Suprapubic skin (tissue), 4 donors: ENCODE data around the gene NBPF1. TPM values are rescaled to one million over a fixed set of nuclear protein-coding genes. Genes with fewer than 3 reads are reported as not detected.
"Not testable (repeated sequence)": the region's sequence is repeated elsewhere in the genome, so short reads cannot be mapped to it uniquely, and the experiment has no call there.

Experiments used
- DNase-seq, 2 donors: peaks; one replicate each; pipeline ENCODE4 v3.0.0-alpha.2; 2019; ENCODE audit warnings: low spot score in 2 of 2
- H3K27ac ChIP-seq: fragments of 200-600 bp; sonication (generic); one replicate; pipeline ENCODE4 v1.5.1; 2019
- H3K27me3 ChIP-seq: fragments of 200-600 bp; sonication (generic); one replicate; pipeline ENCODE4 v1.5.1; 2019
- H3K36me3 ChIP-seq: fragments of 200-600 bp; sonication (generic); one replicate; pipeline ENCODE4 v1.5.1; 2019
- H3K4me1 ChIP-seq: fragments of 200-600 bp; sonication (generic); one replicate; pipeline ENCODE4 v1.5.1; 2019
- H3K4me3 ChIP-seq: fragments of 200-600 bp; sonication (generic); one replicate; pipeline ENCODE4 v1.5.1; 2019; ENCODE audit warnings: mild to moderate bottlenecking
- H3K9me3 ChIP-seq: fragments of 200-600 bp; sonication (generic); one replicate; pipeline ENCODE4 v1.5.1; 2019
- CTCF ChIP-seq, 2 donors: fragments of 200-600 bp in 1 of 2; fragments of 450-650 bp in 1 of 2; sonication (generic) in 1 of 2; IDR thresholded peaks; one replicate each; pipeline ENCODE4 v1.5.1; 2016 to 2019; ENCODE audit warnings: antibody characterized with exemption in 2 of 2, mild to moderate bottlenecking in 1 of 2, moderate library complexity in 1 of 2
- EP300 ChIP-seq: sonication (generic); formaldehyde crosslinking; IDR thresholded peaks from one replicate; pipeline ENCODE4 v1.6.1; 2017; ENCODE audit warnings: antibody characterized with exemption
- POLR2A ChIP-seq, 2 donors: fragments of 450-650 bp; IDR thresholded peaks; one replicate each; pipeline ENCODE4 v1.6.1; 2017; ENCODE audit warnings: antibody characterized with exemption in 2 of 2, mild to moderate bottlenecking in 2 of 2, moderate library complexity in 2 of 2
- POLR2AphosphoS5 ChIP-seq, 3 donors: sonication (generic); formaldehyde crosslinking; IDR thresholded peaks; one replicate each; pipeline ENCODE4 v1.6.1; 2017; ENCODE audit warnings: antibody characterized with exemption in 3 of 3
- WGBS: methylation state at CpG from one replicate; pipeline ENCODE4 v1.1.5; 2018; 5-methylcytosine and 5-hydroxymethylcytosine counted together
- total RNA-seq, 4 donors: library from RNA; depleted of rRNA; stranded (reverse); fragments of >200 nt; gene quantifications; one replicate each; pipeline ENCODE4 v1.1.0, GENCODE V29; 2016

Gene NBPF1
- total RNA-seq, 4 donors from 2014 or later: 12.9 to 49.1 (median 23.8) TPM

- no peak for DNase-seq
- Histone ChIP-seq H3K27ac (no peak overlapping the region), H3K4me3 (no peak overlapping the region), H3K36me3 (peaks cover 35% of the 10 kb centered on the region), H3K27me3 (no peaks in the 10 kb centered on the region), H3K4me1 (no peaks in the 10 kb centered on the region), H3K9me3 (no peaks in the 10 kb centered on the region)
- TF ChIP-seq POLR2AphosphoS5 (IDR thresholded peaks at IDR 0.05) (no peak), CTCF (IDR thresholded peaks at IDR 0.05) (no peak), EP300 (no peak), POLR2A (IDR thresholded peaks at IDR 0.05) (no peak)
- WGBS: 87% methylated on average over 1 of the region's 1 CpG
These were observed 8.2 kb downstream of the NBPF1 start for GRCh38 chr1:16605213-16605525.

- peaks cover 35% of the 10 kb centered on the region for H3K36me3 ChIP-seq
- H3K4me3 ChIP-seq, H3K27ac ChIP-seq, DNase-seq, H3K27me3 ChIP-seq, H3K9me3 ChIP-seq, H3K4me1 ChIP-seq: not testable (repeated sequence)
- 94% methylated on average over 2 of the region's 2 CpGs for WGBS
These were observed 8.7 kb downstream of the NBPF1 start for GRCh38 chr1:16604514-16605212.

- H3K9me3 ChIP-seq, H3K4me1 ChIP-seq, H3K27me3 ChIP-seq, H3K27ac ChIP-seq, DNase-seq, H3K4me3 ChIP-seq: not testable (repeated sequence)
- peaks cover 35% of the 10 kb centered on the region for H3K36me3 ChIP-seq
- no CpG with 5 or more reads among the region's 2 CpGs for WGBS
These were observed 9.7 kb downstream of the NBPF1 start for GRCh38 chr1:16603623-16604022.

GRCh38 chr1:16602336-16603011 lies 10.9 kb downstream of the NBPF1 start:
- H3K36me3 ChIP-seq: peaks cover 24% of the 10 kb centered on the region
- H3K27me3 ChIP-seq, H3K9me3 ChIP-seq, H3K4me3 ChIP-seq, H3K4me1 ChIP-seq, DNase-seq, H3K27ac ChIP-seq: not testable (repeated sequence)
- WGBS: 89% methylated on average over 2 of the region's 5 CpGs

GRCh38 chr1:16600855-16601786 lies 12.2 kb downstream of the NBPF1 start:
- 67% methylated on average over 5 of the region's 7 CpGs for WGBS
- H3K4me3 ChIP-seq, H3K27ac ChIP-seq, H3K9me3 ChIP-seq, H3K27me3 ChIP-seq, DNase-seq, H3K4me1 ChIP-seq: not testable (repeated sequence)
- peaks cover 10% of the 10 kb centered on the region for H3K36me3 ChIP-seq

GRCh38 chr1:16599326-16599725 lies 14.0 kb downstream of the NBPF1 start:
- not testable (repeated sequence) for H3K27ac ChIP-seq, H3K9me3 ChIP-seq, H3K36me3 ChIP-seq, H3K4me1 ChIP-seq, H3K4me3 ChIP-seq, H3K27me3 ChIP-seq, DNase-seq
- whole genome bisulfite sequencing: 96% methylated on average over 3 of the region's 3 CpGs

GRCh38 chr1:16595216-16595615 lies 18.1 kb downstream of the NBPF1 start:
- not testable (repeated sequence) for DNase-seq, H3K27ac ChIP-seq, H3K9me3 ChIP-seq, H3K27me3 ChIP-seq, H3K4me1 ChIP-seq, H3K4me3 ChIP-seq, H3K36me3 ChIP-seq
- 92% methylated on average over 1 of the region's 1 CpG for WGBS

GRCh38 chr1:16591845-16592244 lies 21.5 kb downstream of the NBPF1 start:
- not testable (repeated sequence) for H3K4me1 ChIP-seq, H3K4me3 ChIP-seq, H3K27me3 ChIP-seq, H3K9me3 ChIP-seq, H3K27ac ChIP-seq, DNase-seq
- H3K36me3 ChIP-seq: peaks cover 10% of the 10 kb centered on the region
- 9% methylated on average over 6 of the region's 8 CpGs for WGBS

- H3K27me3 ChIP-seq, H3K4me3 ChIP-seq, H3K27ac ChIP-seq, H3K4me1 ChIP-seq, H3K9me3 ChIP-seq, DNase-seq: not testable (repeated sequence)
- 91% methylated on average over 5 of the region's 5 CpGs for whole genome bisulfite sequencing
- H3K36me3 ChIP-seq: peaks cover 26% of the 10 kb centered on the region
These were observed 25.3 kb downstream of the NBPF1 start for GRCh38 chr1:16588081-16588480.

GRCh38 chr1:16587639-16588038 lies 25.7 kb downstream of the NBPF1 start:
- 65% methylated on average over 4 of the region's 4 CpGs for WGBS
- not testable (repeated sequence) for DNase-seq, H3K27me3 ChIP-seq, H3K4me1 ChIP-seq, H3K4me3 ChIP-seq, H3K27ac ChIP-seq, H3K9me3 ChIP-seq
- H3K36me3 ChIP-seq: peaks cover 26% of the 10 kb centered on the region

GRCh38 chr1:16565324-16565723 lies 48.0 kb downstream of the NBPF1 start:
- WGBS: no CpG with 5 or more reads among the region's 1 CpG

GRCh38 chr1:16561035-16561434 lies 52.3 kb downstream of the NBPF1 start:
- WGBS: 69% methylated on average over 2 of the region's 4 CpGs
- H3K27ac ChIP-seq, H3K9me3 ChIP-seq: not testable (repeated sequence)

More at GRCh38 chr1:16565324-16565723, 48.0 kb downstream of the NBPF1 start:
- H3K27me3 ChIP-seq, H3K4me3 ChIP-seq, H3K9me3 ChIP-seq, H3K27ac ChIP-seq, H3K36me3 ChIP-seq, DNase-seq, H3K4me1 ChIP-seq: not testable (repeated sequence)

More at GRCh38 chr1:16561035-16561434, 52.3 kb downstream of the NBPF1 start:
- H3K27me3 ChIP-seq, H3K36me3 ChIP-seq, DNase-seq, H3K4me3 ChIP-seq, H3K4me1 ChIP-seq: not testable (repeated sequence)
